ENCODE measurements around the gene BMP5. TPM values are rescaled to one million over a fixed set of nuclear protein-coding genes. Genes with fewer than 3 reads are reported as not detected.

The BMP5 gene
- total RNA-seq, 2 experiments from 2014 or later = not detected

DNA sequence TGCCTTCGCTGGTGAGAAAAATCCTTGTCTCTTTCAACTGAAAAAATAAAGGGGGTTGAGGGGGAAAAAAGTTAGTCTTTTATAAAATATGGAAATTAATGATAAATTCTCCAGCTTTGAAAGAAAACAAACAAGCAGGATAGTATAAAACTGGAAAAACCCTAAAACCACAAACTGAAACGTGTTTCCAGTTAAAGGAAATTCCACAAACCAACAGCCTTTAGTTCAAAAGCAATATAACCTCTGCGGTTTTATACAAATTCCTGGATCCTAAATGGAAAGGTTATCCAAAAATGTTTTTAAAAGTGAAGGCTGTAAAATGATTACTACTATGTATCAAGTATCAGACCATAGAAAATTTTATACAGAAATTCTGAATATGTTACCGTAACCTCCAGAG is 55.6 kb downstream of the BMP5 start:
- ChIA-PET CTCF (no interaction called here), POLR2A (no interaction called here)

DNA sequence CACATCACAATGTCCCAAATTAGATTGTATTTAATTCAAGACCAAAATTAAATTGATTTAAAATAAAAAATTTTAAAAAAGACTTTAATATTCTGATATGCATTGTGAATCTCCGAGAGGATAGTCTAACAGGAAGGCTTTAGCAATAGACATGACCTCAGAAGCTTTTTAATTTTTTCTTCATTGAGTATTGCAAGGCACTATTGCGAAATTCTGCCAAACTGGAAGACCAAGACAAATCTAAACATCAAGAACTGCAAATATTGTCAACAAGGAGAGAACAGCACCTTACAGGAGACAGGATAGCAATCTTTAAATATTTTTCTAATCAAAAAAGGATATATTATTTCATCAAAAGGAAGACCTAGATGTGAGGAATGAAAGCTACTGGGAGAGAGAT is 56.9 kb downstream of the BMP5 start:
- ChIA-PET CTCF (no interaction called here), POLR2A (no interaction called here)

DNA sequence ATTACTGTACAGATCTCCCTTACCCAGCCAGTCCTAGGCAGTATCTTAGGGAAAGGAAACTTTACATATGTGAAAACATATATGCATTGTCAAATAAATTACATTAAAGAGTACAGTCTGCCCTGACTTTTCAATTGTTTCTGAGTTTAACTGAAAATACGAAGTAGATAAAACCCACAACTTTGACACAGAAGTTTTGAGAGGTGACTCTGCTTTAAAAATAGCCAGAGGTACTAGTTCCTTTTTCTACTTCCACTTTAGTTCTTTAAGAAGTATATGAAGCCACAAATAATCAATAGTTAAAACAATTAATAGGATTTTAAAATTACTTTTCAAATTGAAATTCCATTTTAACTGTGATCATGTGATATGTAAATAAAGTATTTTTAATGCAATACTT is 62.9 kb downstream of the BMP5 start:
- ChIA-PET POLR2A (no interaction called here), CTCF (no interaction called here)

DNA sequence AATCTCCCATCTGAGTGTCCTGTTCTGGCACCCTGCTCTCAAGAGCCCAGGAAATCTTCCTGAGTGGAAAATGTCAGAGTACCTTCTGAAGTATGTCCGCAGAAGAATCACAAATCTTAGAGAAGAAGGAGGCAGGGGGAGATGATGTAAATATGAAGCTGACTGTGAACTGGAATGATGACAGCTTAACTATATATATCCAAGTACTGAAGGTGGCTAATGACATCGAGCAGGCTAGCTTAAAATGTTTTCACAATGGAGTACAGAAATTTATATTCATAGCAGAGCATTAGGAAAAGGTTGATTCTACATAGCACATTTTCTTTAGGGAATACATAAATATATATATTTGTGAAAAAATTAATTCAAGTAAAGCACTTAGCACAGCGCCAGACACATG is 64.3 kb downstream of the BMP5 start:
- CTCF ChIA-PET = no interaction called here
- POLR2A ChIA-PET = no interaction called here

DNA sequence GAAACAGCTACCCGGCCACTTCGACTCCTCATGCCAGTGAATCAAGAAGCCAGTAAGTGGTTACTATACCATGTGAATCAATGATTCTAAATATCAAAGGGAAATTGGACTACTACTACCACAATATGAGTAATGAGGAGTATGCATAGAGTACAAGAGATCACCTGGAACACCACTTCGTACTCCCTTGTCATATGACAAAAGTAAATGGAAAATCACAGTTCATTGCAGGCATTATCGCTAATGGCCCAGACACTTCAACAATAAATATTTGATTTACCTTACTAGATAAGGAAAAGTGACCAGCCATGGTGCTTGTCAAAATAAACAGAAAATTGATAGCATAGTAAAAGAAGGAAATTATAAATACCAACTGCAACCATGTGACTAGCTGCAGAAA is 73.1 kb downstream of the BMP5 start:
- CTCF ChIA-PET = no interaction called here

DNA sequence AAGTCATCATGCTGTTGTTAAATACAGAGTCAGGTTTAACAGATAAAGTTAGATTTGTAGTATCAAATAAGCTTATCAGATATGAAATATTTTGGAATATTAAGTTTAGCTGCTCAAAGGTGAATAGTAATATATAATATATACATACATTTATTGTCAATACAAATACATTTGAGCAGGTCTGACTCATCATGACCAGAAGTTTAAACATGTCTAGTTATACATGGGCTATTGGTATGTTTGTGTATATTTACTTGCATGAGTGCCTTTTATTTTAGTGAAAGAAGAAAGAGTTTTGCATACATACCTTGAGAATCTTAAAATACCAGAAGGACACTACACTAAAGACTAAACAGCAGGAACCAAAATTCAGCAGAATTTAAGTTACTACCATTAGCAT is 76.8 kb downstream of the BMP5 start:
- ChIA-PET POLR2A (no interaction called here), CTCF (no interaction called here)

More for the DNA sequence above, 73.1 kb downstream of the BMP5 start:
- POLR2A ChIA-PET = no interaction called here

DNA sequence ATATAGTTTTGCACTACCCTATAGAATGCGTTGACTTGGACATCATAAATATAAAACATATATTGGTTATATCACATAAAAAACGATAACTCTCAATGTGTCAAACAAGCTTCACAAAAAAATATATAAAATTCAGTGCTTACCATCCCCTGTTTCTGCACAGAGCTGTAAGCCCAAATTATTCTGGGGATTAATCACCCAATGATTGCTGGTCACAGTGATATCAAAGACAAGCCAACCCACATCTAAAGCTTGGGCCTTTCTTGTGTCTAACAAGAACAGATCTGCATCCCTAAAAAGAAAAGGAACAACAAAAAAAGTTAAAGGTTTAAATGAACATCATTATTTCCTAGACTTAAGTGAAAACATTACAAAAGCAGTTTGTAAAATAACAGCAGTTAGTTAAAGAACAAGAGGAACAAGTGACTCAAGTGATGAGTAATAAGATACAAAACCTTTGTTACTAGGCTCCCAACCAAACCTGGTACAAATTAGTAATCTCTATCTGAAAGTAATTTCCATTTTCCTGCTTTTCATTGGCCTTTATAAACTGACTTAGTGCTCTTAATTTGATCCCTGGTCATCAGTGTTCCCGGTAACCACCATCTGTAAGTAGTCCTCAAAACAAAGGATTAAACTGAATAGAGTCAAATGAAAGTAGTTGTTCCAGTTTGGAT is 81.1 kb downstream of the BMP5 start:
- CTCF ChIA-PET = no interaction called here
- POLR2A ChIA-PET = no interaction called here

DNA sequence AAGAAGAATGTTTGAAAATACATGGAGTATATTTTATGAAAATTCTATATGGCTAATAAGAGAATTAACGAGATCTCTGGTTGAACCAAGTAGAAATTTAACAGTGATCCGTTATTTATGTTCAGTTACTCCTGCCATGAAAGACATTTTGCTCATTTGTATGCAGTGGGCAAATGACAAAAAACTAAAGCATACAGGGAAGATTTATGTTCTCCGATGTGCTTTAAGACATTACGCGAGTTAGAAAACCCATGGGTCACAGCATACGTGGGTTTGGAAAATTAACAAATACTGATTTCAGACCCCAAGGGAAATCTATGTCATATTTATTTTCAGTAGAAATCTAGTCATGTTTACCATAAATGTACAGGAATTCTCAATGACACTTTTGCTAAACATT is 90.1 kb downstream of the BMP5 start:
- ChIA-PET POLR2A (no interaction called here), CTCF (no interaction called here)

DNA sequence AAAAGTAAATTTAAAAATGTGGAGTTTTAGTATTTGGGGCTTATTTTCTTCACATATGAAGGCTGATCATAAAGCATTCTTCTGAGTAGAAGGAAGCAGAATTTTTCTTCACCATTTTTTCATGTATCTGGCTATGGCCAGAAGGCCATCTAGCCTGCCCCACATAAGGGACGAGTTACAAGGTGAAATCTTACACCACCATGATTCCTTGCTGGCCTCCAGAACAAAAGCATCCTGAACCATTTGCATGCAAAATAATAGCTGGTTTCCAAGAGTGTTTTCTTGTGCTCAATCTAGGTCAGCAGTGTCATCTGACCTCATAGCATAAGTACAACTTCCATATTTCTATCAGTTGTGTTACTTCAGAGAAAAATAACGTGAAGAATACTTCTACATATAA is 93.1 kb downstream of the BMP5 start:
- POLR2A ChIA-PET = no interaction called here

DNA sequence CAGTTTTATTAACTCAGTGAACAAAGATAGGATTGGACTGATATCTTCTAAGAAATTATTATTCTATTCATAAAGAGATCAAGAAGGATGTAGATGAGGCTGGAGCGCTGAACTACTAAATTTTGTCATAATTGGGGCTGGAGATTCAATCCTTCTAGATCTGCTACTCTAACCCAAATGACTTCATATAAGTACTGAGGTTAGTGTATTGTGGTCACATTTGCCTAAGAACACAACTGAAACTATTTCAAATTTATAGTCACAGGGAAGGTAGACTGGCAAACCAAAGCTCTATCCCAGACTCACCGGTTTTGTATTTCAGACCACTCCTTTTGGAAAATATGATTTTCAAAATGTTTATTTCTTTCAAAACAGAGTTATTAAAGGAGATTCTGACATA is 96.7 kb downstream of the BMP5 start:
- CTCF ChIA-PET = no interaction called here
- POLR2A ChIA-PET = no interaction called here

More for the DNA sequence above, 93.1 kb downstream of the BMP5 start:
- CTCF ChIA-PET = no interaction called here

DNA sequence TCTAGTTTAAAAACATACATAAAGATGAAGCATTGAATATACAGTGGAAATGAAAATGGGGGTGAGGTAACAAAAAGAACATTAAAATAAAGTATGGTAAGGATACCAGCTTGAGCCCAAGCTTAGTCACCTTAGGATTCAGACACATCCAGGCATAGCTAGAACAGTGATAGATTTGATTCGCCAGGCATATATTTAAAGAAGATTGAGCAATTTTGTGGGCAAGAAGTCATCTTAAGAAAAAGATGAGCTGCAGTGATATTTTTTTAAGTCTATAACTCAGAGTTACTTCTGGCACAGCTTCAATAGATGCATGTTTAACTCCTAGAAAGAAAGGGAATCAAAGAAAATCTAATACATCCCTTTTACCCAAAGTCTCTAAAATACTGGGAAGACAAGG is 97.9 kb downstream of the BMP5 start:
- CTCF ChIA-PET = no interaction called here
- POLR2A ChIA-PET = interaction anchor here (0.6 kb wide), 1 partner anchor 13 kb away, joined by 7 read pairs; no protein-coding TSS in a partner anchor

DNA sequence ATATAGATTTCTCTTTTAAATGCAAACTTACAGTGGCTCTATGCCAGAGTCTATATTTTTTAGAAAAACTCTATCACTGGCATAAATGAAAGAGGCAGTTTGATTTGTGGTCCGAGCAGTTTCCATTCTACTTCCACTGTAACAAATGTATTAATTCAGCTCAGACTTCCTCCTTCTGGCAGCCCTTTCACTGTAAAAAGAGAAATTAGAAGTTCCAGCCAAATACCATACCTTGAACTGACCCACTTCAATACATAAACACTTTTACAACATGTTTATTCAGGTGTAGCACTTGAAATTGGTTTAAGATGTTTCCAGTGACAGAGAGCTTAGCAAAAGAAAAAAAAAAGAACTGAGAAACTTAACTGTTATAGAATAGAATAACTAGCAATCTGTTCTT is 99.3 kb downstream of the BMP5 start:
- POLR2A ChIA-PET = no interaction called here
- CTCF ChIA-PET = no interaction called here

DNA sequence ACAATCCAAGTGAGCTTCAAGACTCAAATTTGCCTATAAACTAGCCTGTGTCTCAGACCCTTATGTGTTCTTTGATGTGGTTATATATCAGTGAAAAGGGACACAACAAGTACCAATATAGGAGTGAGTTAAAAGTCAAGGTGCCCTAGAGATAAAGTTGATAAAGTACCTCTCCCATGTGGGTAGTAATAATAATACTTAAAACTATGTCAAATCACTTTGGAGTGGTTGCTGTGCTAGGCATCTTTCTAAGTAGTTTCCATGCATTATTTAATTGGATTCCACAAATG is 100.4 kb downstream of the BMP5 start:
- CTCF ChIA-PET = no interaction called here

DNA sequence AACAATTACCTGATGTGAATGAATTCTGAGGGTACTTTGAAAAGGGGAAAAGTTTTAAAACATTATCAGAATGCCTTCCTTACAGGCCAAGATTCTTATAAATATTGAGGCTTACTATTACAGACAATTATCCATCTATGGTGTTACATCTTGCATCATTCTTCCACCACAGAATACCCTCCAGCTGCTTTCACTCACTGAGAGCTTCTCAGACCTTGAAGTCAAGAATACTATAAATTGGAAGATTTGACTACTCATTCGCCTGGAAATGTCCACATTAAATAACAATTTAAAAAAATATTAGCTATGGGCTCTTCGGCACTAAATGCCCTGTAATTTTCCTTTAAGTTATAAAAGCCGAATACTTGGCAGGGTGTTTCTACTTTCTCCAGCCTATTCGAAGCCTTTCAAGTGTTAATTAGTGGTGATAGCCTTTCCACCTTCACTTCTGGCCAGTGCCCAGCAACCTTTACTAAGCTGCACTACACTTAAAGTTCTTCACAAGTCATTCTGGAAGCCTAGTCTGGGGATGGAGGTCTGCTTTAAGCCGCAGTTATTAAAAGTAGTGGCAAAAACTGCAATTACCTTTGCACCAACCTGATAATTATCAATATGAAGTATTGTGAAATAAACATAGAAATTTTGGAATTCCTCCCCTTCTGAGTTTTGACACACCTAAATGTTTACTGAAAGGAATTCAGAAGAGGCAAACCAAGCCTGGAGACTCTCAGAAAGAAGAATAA is 100.9 kb downstream of the BMP5 start:
- POLR2A ChIA-PET = no interaction called here
- CTCF ChIA-PET = no interaction called here

More for the DNA sequence above, 100.4 kb downstream of the BMP5 start:
- POLR2A ChIA-PET = no interaction called here

DNA sequence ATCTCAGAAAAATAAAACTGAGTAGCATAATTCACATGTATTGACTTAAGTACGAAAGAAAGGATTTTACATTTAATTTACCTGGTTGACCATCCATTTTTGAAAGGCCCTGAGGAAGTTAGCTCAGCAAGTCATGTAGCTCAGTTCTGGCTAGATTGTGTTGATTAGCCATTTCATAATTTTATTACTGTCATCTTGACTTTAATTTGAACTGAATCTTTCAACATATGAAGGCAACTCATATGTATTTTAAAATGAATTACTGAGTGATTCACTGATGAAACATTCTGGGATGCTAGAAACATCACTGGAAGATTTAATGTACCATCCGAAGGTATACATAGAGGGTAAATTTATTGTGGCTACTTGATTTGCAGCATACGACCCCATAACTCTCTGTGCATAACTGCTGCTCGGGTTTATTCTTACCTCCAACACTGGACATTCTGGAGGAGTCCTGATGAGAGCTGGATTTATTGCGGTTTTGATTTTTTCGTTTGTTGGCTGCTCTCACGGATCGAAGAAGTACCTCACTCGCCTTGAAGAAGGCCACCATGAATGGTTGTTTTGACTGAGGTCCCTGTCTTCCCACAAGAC is 101.7 kb downstream of the BMP5 start:
- POLR2A ChIA-PET = no interaction called here

DNA sequence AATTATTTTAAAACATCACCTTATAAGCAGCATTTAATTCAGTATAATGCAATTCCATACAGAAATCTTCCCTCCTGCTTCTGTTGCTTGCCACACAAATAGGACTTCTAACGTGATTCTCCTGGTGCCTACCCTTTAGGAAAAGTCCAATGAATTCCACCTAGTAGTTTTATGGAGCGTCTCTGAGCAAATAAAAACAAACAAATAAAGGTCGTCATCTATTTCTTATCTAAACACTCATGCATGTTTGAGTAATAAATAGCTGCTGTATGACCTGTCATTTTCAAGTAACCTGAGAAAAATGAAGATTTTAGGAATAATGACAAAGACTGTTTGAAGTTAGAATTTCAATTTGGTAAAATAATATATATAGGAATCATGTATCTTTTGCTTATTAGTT is 102.7 kb downstream of the BMP5 start:
- ChIA-PET CTCF (no interaction called here), POLR2A (no interaction called here)

More for the DNA sequence above, 101.7 kb downstream of the BMP5 start:
- CTCF ChIA-PET = no interaction called here

DNA sequence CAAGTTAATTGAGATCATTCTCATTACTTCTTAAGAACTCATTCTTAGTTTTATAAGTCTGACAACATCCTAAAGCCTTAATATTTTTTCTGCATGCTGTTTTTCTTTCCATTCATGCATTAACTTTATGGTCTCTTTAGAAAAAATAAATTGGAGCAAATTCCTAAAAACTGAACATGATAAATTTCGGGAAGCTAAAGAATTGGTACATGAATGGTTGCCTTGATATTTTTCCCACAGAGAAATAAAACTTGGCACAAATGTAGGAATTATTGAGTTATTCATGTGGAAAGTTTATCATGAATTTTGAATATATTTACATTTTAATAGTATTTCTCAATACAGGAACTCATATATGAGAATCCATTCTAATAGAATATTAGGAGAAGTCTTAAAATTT is 115.9 kb downstream of the BMP5 start:
- POLR2A ChIA-PET = no interaction called here
- CTCF ChIA-PET = no interaction called here

DNA sequence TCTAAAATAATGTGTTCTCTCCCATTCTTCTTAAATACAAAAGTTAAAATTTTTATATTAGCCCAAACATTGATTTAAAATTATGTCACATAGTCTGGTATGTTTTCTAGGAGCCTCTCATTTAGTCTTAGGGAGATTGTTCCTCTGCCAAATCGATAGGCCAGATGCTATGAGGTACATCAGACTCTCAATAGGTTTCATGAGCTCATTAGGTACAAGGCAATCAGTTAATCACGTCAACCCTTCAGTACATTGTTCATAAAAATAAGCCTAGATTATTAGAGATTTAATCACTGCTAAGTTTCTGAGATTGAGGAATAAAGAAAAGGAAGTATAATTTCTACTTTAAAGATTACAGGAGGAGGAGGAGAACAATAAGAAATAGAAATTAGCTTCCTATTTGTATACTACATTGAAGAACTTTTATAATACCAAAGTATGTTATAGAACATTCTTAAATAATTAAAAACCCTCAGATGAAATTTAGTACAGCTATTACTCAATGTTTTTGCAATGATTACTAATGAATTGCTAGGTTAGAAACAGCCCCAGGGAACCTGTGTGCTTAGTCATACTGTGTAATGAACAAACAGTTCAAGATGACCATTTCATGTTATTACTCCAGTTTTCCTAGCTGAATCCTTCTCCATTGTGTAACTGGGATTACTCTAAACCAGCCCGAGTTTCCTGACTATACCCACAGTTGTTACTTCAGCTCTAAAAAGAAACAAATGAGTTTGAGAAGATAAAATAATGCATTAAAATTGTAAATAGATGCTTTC is 117.0 kb downstream of the BMP5 start:
- CTCF ChIA-PET = no interaction called here
- POLR2A ChIA-PET = no interaction called here

DNA sequence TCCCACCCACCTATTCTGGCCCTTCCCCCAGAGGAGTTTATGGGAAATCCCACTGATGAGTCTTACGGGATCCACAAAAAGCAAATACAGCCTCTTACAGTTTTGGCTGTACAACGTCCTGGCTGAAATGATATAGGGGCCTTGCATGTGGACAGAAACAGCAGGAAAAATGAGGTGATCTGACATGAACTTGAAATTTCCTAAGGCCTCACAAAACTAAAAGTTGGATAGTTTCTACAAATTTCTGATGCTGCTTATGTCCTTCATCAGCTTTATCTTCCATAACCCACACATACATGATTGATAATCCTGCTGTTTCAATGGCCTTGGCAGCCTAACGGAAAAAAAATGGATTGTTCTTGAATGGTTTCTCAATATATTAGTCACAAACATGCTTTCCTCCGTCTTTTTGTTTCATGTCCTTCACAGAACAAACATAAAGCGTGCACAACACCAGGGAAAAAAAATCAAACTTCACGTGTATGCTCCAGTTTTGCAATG is 118.8 kb downstream of the BMP5 start:
- POLR2A ChIA-PET = no interaction called here
- CTCF ChIA-PET = no interaction called here

DNA sequence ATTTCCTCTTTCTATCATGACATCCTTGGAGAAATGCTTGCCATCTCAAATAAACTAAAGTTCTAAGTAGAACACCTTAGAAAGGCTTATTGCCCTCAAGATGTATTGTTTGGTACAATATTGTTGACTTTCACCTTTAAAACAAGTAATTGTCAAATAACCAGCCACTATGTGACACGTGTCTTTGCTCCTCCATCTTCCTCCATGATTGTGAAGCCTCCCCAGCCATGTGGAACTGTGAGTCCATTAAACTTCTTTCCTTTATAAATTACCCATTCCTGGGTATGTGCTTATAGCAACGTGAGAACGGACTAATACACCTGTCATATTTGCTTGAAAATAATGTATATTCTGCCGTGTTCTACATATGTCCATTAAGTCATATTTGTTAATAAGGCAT is 126.5 kb downstream of the BMP5 start:
- POLR2A ChIA-PET = no interaction called here
- CTCF ChIA-PET = no interaction called here

DNA sequence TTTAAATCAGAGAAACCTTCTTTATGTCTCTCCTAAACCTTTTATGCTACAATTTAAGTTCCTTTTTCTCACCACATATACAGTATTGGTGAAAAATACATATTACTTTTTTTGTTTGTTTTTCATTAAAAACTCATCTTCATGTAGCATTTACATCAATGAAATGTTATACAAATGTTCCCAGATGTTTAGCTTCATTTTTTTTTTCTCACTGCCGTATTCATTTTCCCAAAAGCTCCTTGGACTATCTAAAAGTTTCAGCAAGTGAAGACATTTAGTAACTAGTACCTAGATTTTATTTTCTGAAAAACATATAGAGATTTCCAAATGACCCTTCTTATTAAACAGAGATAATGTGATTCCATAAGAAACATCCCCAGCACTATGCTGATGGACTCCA is 128.9 kb downstream of the BMP5 start:
- CTCF ChIA-PET = no interaction called here
- POLR2A ChIA-PET = no interaction called here
